Measurements from ENCODE around the gene GPR4.

GRCh38 chr19:45590300-45591003, 11.6 kb downstream of the GPR4 start:
- no peak for TF ChIP-seq CTCF (IDR thresholded peaks at IDR 0.05)
- no peak for TF ChIP-seq POLR2A (IDR thresholded peaks at IDR 0.05)
- no peak for TF ChIP-seq POLR2AphosphoS5 (IDR thresholded peaks at IDR 0.05)

Data from breast epithelium (tissue), 3 donors.